KOPT-K1 (cell line): Measurements from ENCODE around the gene ITLN2.
"Not testable (repeated sequence)": the region's sequence is repeated elsewhere in the genome, so short reads cannot be mapped to it uniquely, and the experiment has no call there.

ENCODE experiments used
- H3K27ac ChIP-seq: fragments of 200-600 bp; sonication (generic); 2 replicates; pipeline ENCODE4 v1.5.1; 2016; ENCODE audit warnings: antibody characterized with exemption, mild to moderate bottlenecking, low read depth, low read length; ENCODE audit not compliant: poor library complexity, severe bottlenecking
- H3K36me3 ChIP-seq: fragments of 200-600 bp; sonication (generic); 2 replicates; pipeline ENCODE4 v1.5.1; 2017; ENCODE audit warnings: antibody characterized with exemption, mild to moderate bottlenecking, low read length, moderate library complexity; ENCODE audit not compliant: insufficient read depth
- H3K9me3 ChIP-seq: fragments of 200-600 bp; sonication (generic); 2 replicates; pipeline ENCODE4 v1.5.1; 2017; ENCODE audit warnings: antibody characterized with exemption, low read length, mild to moderate bottlenecking; ENCODE audit not compliant: insufficient read depth, poor library complexity, severe bottlenecking

Gene ITLN2

GRCh38 chr1:160942926-160943325 lies 11.7 kb downstream of the ITLN2 start:
- H3K9me3 ChIP-seq = no peaks in the 10 kb centered on the region

GRCh38 chr1:160936666-160937065 lies 17.9 kb downstream of the ITLN2 start:
- not testable (repeated sequence) for H3K27ac ChIP-seq, H3K36me3 ChIP-seq

More at GRCh38 chr1:160942926-160943325, 11.7 kb downstream of the ITLN2 start:
- Histone ChIP-seq H3K36me3 (no peaks in the 10 kb centered on the region), H3K27ac (no peak overlapping the region)

DNA sequence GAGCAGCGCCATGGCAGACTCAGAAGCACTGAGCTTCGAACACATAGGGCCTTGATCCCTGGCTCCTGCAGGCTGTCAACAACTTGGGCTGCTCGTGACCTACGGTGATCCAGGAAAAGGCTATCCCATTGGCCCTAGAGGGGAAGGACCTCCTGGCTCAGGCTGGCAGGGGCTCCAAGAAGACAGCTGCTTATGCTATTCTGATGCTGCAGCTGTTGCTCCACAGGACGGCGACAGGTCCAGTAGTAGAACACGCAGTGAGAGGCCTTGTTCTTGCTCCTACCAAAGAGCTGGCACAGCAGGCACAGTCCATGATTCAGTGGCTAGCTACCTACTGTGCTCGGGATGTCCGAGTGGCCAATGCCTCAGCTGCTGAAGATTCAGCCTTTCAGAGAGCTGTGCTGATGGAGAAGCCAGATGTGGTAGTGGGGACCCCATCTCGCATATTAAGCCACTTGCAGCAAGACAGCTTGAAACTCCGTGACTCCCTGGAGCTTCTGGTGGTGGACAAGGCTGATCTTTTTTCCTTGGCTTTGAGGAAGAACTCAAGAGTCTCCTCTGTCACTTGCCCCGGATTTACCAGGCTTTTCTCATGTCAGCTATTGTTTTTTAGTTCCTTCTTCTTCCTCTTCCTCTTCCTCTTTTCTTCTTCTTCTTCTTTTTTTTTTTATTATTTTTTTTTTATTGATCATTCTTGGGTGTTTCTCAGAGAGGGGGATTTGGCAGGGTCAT lies 18.9 kb downstream of the ITLN2 start:
- Histone ChIP-seq H3K36me3 (no peaks in the 10 kb centered on the region), H3K27ac (no peak overlapping the region), H3K9me3 (peaks cover 7% of the 10 kb centered on the region)

More at GRCh38 chr1:160936666-160937065, 17.9 kb downstream of the ITLN2 start:
- H3K9me3 ChIP-seq = not testable (repeated sequence)

- not testable (repeated sequence) for H3K27ac ChIP-seq, H3K9me3 ChIP-seq, H3K36me3 ChIP-seq
Observed at GRCh38 chr1:160933305-160933704, 21.3 kb downstream of the ITLN2 start.

DNA sequence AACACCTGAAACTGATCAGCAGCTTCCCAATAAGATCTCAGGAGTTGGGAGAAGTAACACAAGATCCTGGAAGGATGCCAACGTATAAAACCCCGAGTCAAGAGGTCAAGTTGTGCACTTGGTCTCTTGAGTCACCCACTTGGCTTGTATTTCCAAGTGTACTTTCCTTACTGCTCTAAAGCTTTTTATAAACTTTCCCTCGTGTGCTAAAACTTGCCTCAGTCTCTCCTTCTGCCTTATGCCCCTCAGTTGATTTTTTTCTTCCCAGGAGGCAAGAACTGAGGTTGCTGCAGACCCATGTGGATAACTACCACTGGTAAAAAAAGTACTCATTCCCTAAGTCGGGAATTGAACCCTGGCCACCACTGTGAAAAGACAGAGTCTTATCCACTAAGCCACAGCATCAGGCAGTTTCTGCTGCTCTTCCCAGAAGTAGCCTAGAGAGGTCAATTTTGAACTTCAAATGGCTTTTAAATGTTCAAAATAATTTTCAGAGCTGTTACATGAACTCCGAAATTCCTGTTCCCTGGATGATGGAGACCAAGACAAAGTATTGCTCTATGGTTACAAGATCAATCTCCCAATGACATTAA lies 28.9 kb downstream of the ITLN2 start:
- H3K27ac ChIP-seq = no peak overlapping the region
- peaks cover 48% of the 10 kb centered on the region for H3K9me3 ChIP-seq
- H3K36me3 ChIP-seq = no peaks in the 10 kb centered on the region

DNA sequence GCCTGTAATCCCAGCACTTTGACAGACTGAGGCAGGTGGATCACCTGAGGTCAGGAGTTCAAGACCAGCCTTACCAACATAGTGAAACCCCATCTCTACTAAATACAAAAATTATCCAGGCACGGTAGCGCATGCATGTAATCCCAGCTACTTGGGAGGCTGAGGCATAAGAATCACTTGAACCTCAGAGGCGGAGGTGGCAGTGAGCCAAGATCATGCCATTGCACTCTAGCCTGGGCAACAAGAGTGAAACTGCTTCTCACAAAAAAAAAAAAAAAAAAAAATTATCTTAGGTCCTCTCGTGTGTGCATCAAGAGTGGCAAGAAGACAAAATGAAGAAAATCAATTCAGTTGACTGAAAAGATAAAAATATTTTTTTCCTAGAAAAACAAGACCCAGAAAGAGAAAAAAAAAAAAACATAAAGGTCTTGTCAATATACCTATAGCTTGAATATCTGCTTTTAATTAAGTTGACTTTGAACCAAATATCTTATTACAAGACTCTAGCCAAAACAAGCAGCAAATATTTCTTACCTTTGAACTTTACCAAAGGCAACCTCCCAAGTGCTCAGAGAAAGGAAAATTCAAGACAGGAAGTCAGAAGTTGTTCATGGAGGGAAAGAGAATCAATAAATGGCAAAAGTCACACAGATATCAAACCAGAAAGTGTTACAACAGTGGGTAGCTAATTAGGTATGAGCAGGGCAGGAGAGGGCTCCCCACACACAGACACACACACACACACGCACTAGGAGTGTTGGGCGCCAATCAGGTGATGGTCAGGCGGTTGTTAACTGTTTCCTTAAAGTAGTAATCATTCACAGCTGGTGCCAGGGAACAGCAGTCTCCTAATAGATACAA lies 29.6 kb downstream of the ITLN2 start:
- no peak overlapping the region for H3K27ac ChIP-seq
- H3K9me3 ChIP-seq = peaks cover 51% of the 10 kb centered on the region
- H3K36me3 ChIP-seq = no peaks in the 10 kb centered on the region

GRCh38 chr1:160916666-160917065 lies 37.9 kb downstream of the ITLN2 start:
- H3K9me3 ChIP-seq = peaks cover 11% of the 10 kb centered on the region
- H3K27ac ChIP-seq = no peak overlapping the region
- no peaks in the 10 kb centered on the region for H3K36me3 ChIP-seq

- H3K27ac ChIP-seq, H3K36me3 ChIP-seq: not testable (repeated sequence)
Observed at GRCh38 chr1:160913229-160913628, 41.4 kb downstream of the ITLN2 start.

GRCh38 chr1:160911925-160912324 lies 42.7 kb downstream of the ITLN2 start:
- Histone ChIP-seq H3K27ac (no peak overlapping the region), H3K9me3 (no peaks in the 10 kb centered on the region), H3K36me3 (no peaks in the 10 kb centered on the region)

More at GRCh38 chr1:160913229-160913628, 41.4 kb downstream of the ITLN2 start:
- not testable (repeated sequence) for H3K9me3 ChIP-seq

DNA sequence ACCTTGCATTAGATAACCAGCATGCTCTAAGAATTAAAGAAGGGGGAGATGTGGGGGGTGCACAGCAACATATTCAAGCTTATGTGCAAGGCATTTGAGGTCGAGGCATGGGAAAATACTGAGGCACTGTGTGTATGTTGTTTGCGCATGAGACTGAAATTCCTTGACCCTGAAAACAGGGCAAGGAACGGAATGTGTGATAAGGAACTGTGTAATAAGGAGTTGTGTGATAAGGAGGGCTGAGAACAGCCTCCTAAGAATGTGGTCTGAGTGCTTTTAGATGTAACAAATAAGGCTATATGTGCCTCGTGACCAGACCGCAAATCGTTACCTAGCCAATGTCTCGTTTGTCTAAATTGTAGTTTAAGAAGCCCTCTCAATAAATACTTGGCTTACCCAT lies 43.2 kb downstream of the ITLN2 start:
- Histone ChIP-seq H3K27ac (no peak overlapping the region), H3K9me3 (no peaks in the 10 kb centered on the region), H3K36me3 (no peaks in the 10 kb centered on the region)

GRCh38 chr1:160910170-160910750 lies 44.3 kb downstream of the ITLN2 start:
- no peak overlapping the region for H3K27ac ChIP-seq
- H3K36me3 ChIP-seq = no peaks in the 10 kb centered on the region
- H3K9me3 ChIP-seq = no peaks in the 10 kb centered on the region

DNA sequence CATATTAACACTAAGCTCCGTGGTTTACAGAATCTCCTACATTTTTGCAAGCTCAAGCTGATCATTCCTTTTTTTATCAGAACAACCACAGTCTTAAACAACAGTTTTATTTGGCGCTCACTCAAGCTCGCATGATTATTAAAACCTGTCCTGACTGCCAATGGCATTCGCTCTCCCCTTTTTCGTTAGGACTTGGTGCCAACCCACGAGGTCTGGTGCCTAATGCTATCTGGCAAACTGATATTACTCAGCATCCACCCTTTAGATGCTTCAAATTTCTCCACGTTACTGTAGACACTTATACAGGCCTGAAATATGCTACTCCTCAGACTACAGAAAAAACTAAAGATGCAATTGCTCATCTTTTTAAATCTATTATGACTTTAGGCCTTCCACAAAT lies 46.6 kb downstream of the ITLN2 start:
- Histone ChIP-seq H3K36me3 (no peaks in the 10 kb centered on the region), H3K27ac (no peak overlapping the region), H3K9me3 (no peaks in the 10 kb centered on the region)

- Histone ChIP-seq H3K9me3 (no peaks in the 10 kb centered on the region), H3K27ac (no peak overlapping the region), H3K36me3 (no peaks in the 10 kb centered on the region)
Observed at GRCh38 chr1:160905617-160905989, 49.0 kb downstream of the ITLN2 start.

GRCh38 chr1:160904783-160905616 lies 49.6 kb downstream of the ITLN2 start:
- no peak overlapping the region for H3K27ac ChIP-seq
- H3K9me3 ChIP-seq = no peaks in the 10 kb centered on the region
- H3K36me3 ChIP-seq = no peaks in the 10 kb centered on the region
